GM18507 (cell line): ENCODE measurements around the gene CDKN2B-AS1.

Experiments
- DNase-seq: peaks from one replicate; pipeline ENCODE4 v3.0.0; 2011; ENCODE audit warnings: low read depth; ENCODE audit not compliant: insufficient read length; ENCODE audit errors: extremely low spot score
- FAIRE-seq: peaks from 2 replicates; lab custom pipeline; 2011; peaks lifted over from hg19 to GRCh38; lab: Jason Lieb, UNC

Gene CDKN2B-AS1

GRCh38 chr9:22108581-22109370 lies 114.2 kb downstream of the CDKN2B-AS1 start:
- FAIRE-seq (no peak), DNase-seq (no peak)

GRCh38 chr9:22111176-22111953 lies 116.8 kb downstream of the CDKN2B-AS1 start:
- DNase-seq: no peak
- FAIRE-seq: no peak

DNA sequence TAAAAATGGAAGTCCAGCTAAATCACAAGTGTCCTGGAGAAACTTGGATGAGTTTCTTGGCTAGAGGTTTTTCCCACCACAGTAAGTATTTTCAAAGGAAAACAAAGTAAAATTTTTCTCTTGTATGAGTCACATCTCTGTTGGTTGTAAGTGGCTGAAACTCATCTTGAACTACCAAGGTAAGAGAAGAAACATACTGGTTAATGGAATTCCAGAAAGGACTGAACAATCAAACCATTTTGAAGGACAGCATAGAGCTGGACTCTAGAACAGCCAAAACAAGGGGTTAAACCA lies 117.3 kb downstream of the CDKN2B-AS1 start:
- FAIRE-seq: no peak

DNA sequence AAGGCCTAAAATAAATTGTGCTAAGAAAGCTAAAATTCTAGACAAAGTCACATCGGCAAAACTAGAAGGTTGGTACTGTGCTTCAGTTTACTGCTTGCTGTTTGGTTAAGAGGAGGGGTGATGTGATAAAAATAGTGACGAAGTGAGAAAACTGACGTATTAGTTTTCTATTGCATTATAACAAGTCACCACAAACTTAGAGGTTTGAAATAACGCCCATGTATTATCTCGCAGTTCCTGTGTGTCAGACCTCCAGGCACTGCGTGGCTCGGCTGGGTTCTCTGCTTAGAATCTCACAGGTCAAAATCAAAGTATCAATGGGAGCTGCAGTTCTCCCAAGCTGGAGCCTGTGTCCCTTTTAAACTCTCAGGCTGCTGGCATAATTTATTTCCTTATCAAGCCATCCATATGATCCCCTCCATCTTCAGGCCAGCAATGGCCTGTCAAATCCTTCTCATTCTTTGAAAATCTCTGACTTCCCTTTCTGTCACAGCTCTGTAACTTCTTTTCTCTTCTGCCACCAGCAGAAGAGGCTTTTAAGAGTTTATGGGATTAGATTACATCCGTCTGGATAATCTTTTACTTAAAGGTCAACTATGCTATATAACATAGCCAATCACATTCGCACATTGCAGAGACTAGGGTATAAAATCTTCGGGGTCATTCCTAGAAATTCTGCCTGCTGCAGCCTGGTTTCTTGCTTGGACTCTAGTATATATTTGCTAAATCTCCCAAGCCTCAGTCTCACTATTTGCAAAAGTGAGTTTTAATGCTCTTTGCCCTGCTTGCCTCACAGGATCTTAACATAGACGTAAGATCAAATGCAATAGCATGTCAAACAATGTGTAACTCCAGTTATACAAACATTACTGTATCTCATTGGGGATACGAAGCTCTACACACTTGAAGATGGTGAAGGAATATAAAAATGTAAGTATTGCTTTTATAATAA lies 118.6 kb downstream of the CDKN2B-AS1 start:
- DNase-seq (no peak), FAIRE-seq (no peak)

More for the DNA sequence above, 117.3 kb downstream of the CDKN2B-AS1 start:
- DNase-seq: no peak

- DNase-seq: no peak
- FAIRE-seq: no peak
Measured at GRCh38 chr9:22114956-22115355, 120.4 kb downstream of the CDKN2B-AS1 start.

GRCh38 chr9:22116758-22117157 lies 122.2 kb downstream of the CDKN2B-AS1 start:
- no peak for FAIRE-seq

GRCh38 chr9:22117511-22118384 lies 123.2 kb downstream of the CDKN2B-AS1 start:
- DNase-seq (no peak), FAIRE-seq (no peak)

More at GRCh38 chr9:22116758-22117157, 122.2 kb downstream of the CDKN2B-AS1 start:
- no peak for DNase-seq

DNA sequence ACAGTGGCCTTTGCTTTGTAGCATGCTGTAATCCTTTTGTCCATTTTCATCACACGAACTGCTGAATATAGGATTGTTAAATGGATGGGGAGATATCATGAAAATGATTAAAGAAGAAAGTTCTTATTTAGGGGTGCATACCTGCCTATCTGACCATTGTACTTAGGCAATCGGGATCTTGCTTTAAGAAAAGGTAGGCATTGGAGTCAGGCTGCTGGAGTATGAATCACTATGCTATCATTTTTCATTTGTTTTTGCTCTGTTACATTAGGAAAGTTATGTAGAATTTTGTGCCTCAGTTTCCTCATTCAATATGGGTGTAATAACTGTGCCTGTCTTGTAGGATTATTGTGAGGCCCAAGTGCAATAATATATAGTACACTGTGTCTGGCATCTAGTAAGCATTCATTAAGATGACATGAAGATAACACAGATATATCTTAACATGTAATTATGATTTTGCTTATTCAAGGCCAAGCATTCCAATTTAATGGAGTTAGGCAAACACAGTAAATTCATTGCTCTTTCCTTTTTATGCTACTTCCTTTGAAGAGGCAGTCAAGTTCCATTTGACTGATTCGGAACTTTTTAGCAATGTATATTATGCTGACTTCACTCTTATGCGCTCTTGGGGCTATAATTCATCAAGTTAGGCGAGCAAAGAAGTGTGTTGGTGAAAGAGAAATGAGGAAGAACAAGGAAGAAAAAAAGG lies 124.4 kb downstream of the CDKN2B-AS1 start:
- DNase-seq (no peak), FAIRE-seq (no peak)

DNA sequence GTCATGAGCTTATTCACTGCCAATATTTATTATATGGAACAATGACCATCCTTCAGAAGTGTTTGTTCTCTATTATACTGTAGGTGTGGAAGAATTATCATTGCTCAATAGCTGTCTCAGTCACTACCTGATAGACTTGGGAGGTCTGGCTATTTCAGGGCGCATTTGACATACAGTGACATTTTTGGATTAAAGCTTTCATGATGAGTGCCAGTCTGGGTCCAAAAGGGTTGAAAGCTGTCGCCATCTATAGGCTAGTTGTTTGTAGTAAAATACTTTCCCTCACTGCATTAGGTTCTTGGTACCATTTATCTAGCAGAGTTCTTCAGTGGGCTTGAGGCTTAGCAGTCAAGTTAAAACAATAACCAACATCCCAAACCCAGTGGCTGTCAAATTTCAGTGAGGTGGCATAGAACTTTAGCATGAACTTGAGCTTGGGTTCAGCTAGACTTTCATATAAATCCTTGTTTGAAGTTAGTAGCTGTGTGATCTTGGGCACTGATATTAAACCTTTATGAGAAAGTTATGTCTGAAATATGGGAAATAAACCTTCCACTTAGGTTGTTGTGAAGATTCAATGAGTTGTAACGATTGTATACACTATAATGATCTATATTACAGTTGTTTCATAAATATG lies 125.0 kb downstream of the CDKN2B-AS1 start:
- FAIRE-seq (peak; percentile 61), DNase-seq (no peak)

DNA sequence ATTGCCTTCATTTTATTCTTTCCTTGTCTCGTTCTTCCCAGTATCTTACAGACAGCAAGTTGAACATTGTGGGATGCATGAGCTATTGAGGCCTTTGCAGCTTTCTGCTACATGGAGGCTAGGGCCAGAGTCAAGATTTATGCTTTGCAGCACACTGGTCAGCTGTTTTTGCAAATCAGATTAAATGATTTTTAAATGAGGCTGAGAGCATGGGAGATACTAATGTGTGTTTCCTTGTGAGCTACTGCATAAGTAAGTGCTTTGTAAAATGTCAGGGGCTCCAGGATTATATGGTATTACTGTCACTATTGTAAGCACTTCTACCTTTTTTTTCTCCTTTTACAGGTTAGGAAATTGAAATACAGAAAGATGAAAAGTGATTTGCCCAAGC lies 125.6 kb downstream of the CDKN2B-AS1 start:
- DNase-seq (no peak), FAIRE-seq (no peak)

DNA sequence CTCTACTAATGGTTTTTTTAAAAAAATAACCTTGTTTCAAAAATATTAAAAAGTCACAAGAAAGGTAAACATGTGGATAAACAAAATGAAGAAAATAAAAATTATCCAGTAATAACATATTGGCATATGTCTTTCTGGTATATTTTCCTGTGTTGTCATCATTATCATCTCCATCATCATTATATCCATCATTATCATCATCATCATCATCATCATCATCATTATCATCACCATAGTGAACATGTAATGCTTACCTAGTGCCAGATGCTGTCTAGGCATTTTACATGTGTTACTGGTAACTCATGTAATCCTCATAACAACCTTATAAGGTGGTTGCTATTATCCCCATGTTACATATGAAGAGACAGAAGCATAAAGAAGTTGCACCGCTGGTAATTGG lies 126.0 kb downstream of the CDKN2B-AS1 start:
- FAIRE-seq (no peak), DNase-seq (no peak)

GRCh38 chr9:22124263-22125011 lies 129.8 kb downstream of the CDKN2B-AS1 start:
- FAIRE-seq (no peak), DNase-seq (no peak)

GRCh38 chr9:22129133-22129532 lies 134.5 kb downstream of the CDKN2B-AS1 start:
- FAIRE-seq (no peak), DNase-seq (no peak)

- DNase-seq (no peak), FAIRE-seq (no peak)
Measured at GRCh38 chr9:22129633-22130032, 135.0 kb downstream of the CDKN2B-AS1 start.

GRCh38 chr9:22131817-22132216 lies 137.2 kb downstream of the CDKN2B-AS1 start:
- FAIRE-seq: no peak
- no peak for DNase-seq

- FAIRE-seq (no peak), DNase-seq (no peak)
Measured at GRCh38 chr9:22134390-22134789, 139.8 kb downstream of the CDKN2B-AS1 start.

DNA sequence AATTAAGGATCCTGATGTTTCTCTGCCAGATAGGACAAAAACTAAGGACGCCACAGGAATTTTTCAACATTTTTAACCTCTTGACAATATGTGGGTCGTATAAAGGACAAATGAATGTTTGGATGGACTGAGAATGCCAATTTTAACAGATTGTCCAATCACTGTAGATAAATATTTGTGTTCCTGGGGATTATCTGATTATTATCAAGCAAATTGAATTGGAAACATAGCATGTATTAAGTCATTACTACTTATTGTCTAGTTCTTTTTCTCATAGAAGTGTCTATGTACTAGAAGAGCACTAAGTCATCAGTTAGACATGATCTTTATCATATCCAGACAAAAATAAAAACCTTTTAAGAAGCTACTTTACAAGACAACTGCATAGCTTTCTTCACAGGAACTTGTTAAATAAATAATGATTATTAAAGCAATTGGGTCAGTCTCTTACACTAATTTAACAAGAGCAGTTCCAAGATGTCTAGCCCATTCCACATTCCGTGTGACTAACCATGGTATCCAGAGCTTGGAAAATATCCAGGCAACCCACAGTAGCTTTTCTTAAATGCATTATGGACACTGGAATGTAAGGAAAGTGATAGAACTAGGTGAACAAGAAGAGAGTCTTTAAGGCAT lies 142.0 kb downstream of the CDKN2B-AS1 start:
- FAIRE-seq (no peak), DNase-seq (no peak)
